ENCODE measurements around the gene RHOD. TPM values are rescaled to one million over a fixed set of nuclear protein-coding genes. Genes with fewer than 3 reads are reported as not detected.

The RHOD gene
- total and polyA plus RNA-seq, 11 donors = 17.1 to 149 (median 54.0) TPM

DNA sequence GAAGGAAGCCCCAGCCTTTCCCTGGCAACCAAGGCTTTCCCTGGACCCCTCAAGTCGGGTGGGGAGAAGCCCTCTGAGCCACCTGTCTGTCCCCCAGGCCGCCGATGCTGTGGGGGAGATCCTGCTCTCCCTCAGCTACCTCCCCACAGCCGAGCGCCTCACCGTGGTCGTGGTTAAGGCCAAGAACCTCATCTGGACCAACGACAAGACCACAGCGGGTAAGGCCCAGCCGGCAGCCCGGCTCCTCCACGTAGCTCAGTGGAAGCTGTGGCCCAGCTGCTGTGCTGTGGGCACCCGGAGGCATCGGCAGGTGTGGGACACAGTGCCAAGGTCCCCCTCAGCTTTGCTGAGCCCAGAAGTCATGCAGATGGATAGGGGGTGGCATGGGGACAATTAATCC, 12.2 kb upstream of the RHOD start:
- intact Hi-C loops (cut with DNase I) = no loop called here
- H3K36me3 ChIP-seq = no peaks in the 10 kb centered on the region
- no peak for DNase-seq
- H3K4me3 ChIP-seq = no peak overlapping the region
- TF ChIP-seq, protein P1, sequence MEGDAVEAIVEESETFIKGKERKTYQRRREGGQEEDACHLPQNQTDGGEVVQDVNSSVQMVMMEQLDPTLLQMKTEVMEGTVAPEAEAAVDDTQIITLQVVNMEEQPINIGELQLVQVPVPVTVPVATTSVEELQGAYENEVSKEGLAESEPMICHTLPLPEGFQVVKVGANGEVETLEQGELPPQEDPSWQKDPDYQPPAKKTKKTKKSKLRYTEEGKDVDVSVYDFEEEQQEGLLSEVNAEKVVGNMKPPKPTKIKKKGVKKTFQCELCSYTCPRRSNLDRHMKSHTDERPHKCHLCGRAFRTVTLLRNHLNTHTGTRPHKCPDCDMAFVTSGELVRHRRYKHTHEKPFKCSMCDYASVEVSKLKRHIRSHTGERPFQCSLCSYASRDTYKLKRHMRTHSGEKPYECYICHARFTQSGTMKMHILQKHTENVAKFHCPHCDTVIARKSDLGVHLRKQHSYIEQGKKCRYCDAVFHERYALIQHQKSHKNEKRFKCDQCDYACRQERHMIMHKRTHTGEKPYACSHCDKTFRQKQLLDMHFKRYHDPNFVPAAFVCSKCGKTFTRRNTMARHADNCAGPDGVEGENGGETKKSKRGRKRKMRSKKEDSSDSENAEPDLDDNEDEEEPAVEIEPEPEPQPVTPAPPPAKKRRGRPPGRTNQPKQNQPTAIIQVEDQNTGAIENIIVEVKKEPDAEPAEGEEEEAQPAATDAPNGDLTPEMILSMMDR (IDR thresholded peaks at IDR 0.05) = no peak
- no peak for TF ChIP-seq POLR2A (IDR thresholded peaks at IDR 0.05)
- H3K4me1 ChIP-seq = no peaks in the 10 kb centered on the region
- no peak overlapping the region for H3K27ac ChIP-seq
- no peaks in the 10 kb centered on the region for H3K27me3 ChIP-seq
- no peak for ATAC-seq
- no peaks in the 10 kb centered on the region for H3K9me3 ChIP-seq
- 50 to 79% (median 73%) methylated on average over 3 to 14 of the region's 14 CpGs for WGBS, 4 donors

DNA sequence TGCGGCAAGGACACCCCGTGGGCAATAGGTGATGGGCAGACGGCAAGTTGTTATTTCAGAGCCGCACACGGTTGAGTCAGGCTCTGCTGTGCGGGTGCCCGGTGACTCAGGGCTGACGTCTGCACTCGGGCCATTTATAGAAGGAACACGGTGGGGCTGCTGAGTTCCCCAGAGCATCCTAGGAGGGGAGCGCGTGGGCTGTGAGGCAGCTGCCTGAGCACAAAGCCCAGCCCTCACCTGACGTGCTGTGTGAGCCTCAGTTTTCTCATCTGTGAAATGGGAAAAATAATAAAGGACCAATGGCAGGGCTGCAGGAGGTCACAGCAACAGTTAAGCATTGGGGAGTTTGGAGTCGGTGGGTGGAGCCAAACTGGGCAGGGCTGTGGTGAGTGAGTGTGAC, 11.3 kb upstream of the RHOD start:
- WGBS, 4 donors = 41 to 58% (median 55%) methylated on average over 3 to 14 of the region's 14 CpGs
- DNase-seq = peak in 1 of 5 donors; percentile 81
- H3K4me3 ChIP-seq = no peak overlapping the region

DNA sequence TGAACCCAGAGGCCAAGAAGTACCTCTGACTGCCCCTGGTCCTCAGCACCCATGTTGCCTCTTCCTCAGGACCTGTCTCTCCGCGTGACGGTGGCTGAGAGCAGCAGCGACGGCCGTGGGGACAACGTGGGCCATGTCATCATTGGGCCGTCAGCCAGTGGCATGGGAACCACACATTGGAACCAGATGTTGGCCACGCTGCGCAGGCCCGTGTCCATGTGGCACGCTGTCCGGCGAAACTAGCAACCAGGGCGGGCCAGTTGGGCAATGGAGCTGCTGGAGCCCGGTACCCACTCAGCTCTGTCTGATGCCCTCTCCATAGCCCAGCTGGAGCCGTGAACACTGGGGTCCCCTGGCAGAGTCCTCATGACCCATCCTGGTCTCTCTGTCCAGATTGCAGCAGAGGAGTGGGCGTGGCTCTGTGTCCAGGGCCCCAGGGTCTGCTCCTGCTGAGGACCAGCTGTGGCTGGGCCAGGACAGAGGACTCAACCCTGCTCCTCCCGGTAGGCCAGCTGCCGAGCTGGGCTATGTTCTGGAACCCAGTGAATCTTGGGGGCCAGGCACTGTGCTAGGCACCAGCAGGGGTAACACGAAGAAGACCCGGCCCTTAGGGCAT, 8.0 kb upstream of the RHOD start:
- peaks cover 0 to 4% (median 0%) of the 10 kb centered on the region in 9 donors for H3K27me3 ChIP-seq
- TF ChIP-seq, protein P1 (IDR thresholded peaks at IDR 0.05) = no peak
- no peak for TF ChIP-seq POLR2A (IDR thresholded peaks at IDR 0.05)
- DNase-seq (no peak), ATAC-seq (no peak)
- WGBS, 4 donors = 90 to 97% (median 92%) methylated on average over 11 to 22 of the region's 22 CpGs
- no peaks in the 10 kb centered on the region for H3K36me3 ChIP-seq
- H3K27ac ChIP-seq = no peak overlapping the region
- no peaks in the 10 kb centered on the region for H3K9me3 ChIP-seq
- no peak overlapping the region for H3K4me3 ChIP-seq
- no peaks in the 10 kb centered on the region for H3K4me1 ChIP-seq
- intact Hi-C loops (cut with DNase I) = no loop called here

More for the DNA sequence above, 11.3 kb upstream of the RHOD start:
- Histone ChIP-seq H3K4me1 (no peaks in the 10 kb centered on the region), H3K9me3 (no peaks in the 10 kb centered on the region), H3K27me3 (no peaks in the 10 kb centered on the region), H3K36me3 (no peaks in the 10 kb centered on the region), H3K27ac (no peak overlapping the region)
- intact Hi-C loops (cut with DNase I) = no loop called here
- TF ChIP-seq POLR2A (IDR thresholded peaks at IDR 0.05) = no peak
- TF ChIP-seq, protein P1 (IDR thresholded peaks at IDR 0.05) = no peak
- ATAC-seq = peak in 3 of 4 donors; percentile 64 to 94 (median 87)

DNA sequence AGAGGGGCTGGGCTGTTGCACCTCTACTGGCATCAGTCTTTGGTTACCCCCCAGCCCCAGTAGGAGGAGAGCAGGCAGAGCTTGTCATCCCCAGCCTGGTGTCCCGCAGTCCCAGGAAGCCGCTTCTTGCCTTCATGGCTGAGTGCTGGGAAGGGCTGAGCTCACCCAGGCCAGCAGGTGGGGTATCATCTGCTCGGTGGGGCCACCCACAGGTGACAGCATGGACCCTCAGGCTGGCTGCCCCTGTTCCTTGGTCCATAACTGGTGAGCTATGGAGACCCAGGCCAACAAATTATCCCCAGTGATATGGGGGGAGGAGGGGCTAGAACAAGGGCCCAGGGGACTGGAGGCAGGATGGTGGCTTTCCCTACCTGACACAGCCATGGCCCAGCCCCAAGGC, 6.5 kb upstream of the RHOD start:
- 91 to 100% (median 98%) methylated on average over 1 to 3 of the region's 3 CpGs for WGBS, 4 donors
- ATAC-seq (no peak), DNase-seq (no peak)
- no peaks in the 10 kb centered on the region for H3K9me3 ChIP-seq
- no peaks in the 10 kb centered on the region for H3K36me3 ChIP-seq
- peaks cover 0 to 13% (median 5%) of the 10 kb centered on the region in 12 donors for H3K4me1 ChIP-seq
- H3K27ac ChIP-seq = no peak overlapping the region
- H3K27me3 ChIP-seq = peaks cover 0 to 4% (median 0%) of the 10 kb centered on the region in 9 donors
- intact Hi-C loops (cut with DNase I) = no loop called here
- TF ChIP-seq POLR2A (IDR thresholded peaks at IDR 0.05) = no peak
- TF ChIP-seq, protein P1 (IDR thresholded peaks at IDR 0.05) = no peak
- no peak overlapping the region for H3K4me3 ChIP-seq
